GM21447 (cell line): ENCODE results near the gene CATSPER1.
"Not testable (repeated sequence)": the region's sequence is repeated elsewhere in the genome, so short reads cannot be mapped to it uniquely, and the experiment has no call there.

Experiments used
- ATAC-seq: cut with Tn5 transposase; IDR thresholded peaks from one replicate; pipeline ENCODE4 v1.9.1; 2021; ENCODE audit not compliant: unreplicated experiment

Gene CATSPER1

GRCh38 chr11:66051766-66052663 is 25.7 kb upstream of the CATSPER1 start, which contains the start of gene SF3B2:
TSS of gene SF3B2 (plus strand) at chr11:66052364. CDS start at chr11:66052385, 21 bp downstream.
- ATAC-seq, result peak; percentile 96

DNA sequence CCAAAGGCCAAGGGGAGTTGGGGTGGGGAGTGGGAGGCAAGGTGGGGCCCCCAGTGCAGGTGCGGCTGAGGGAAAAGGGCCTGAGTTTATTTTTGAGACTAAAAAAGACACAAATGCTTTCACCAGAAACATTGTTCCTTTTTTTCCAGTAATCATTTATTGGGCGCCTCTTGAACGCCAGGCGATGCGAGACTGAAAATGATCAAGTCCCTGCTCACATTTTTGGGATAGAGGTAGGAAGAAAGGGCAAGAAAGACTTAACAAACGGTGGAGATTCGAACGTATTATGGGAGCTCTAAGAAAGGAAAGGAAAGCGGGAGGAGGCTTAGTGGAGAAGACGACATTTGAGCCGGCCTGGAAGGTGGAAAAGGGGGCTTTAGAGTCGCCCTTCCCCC is 25.1 kb upstream of the CATSPER1 start:
- no peak for ATAC-seq

- ATAC-seq, result no peak
These were observed 24.4 kb upstream of the CATSPER1 start for GRCh38 chr11:66050581-66051231.

- ATAC-seq, result no peak
These were observed 22.5 kb upstream of the CATSPER1 start, which contains the start of gene GAL3ST3 for GRCh38 chr11:66048547-66049323. TSS of gene GAL3ST3 (minus strand) at chr11:66049161. CDS start at chr11:66045415, 3,746 bp downstream.

GRCh38 chr11:66047541-66048365 is 21.5 kb upstream of the CATSPER1 start:
- ATAC-seq, result no peak

DNA sequence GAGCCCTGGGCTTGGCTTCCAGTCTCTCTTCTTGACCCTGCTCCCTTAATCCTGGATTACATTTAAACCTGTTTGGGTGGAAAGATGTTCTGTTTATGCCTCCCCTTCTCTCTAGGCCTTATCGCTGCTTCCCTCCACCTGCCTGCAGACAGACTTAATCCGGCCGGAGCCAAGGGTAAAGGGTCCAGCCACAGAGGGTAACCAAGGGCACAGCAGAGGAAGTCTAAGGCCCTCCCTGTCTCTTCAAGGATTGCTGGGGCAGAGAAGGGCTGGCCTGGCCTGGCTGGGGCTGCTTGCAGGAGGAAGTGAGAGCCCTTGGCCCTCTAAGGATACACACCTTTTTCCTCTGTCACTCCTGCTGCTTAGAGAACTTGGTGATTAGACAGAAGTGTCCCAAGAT is 20.6 kb upstream of the CATSPER1 start:
- ATAC-seq, result no peak

- ATAC-seq, result peak; percentile 75
These were observed 18.9 kb upstream of the CATSPER1 start for GRCh38 chr11:66045177-66045639.

DNA sequence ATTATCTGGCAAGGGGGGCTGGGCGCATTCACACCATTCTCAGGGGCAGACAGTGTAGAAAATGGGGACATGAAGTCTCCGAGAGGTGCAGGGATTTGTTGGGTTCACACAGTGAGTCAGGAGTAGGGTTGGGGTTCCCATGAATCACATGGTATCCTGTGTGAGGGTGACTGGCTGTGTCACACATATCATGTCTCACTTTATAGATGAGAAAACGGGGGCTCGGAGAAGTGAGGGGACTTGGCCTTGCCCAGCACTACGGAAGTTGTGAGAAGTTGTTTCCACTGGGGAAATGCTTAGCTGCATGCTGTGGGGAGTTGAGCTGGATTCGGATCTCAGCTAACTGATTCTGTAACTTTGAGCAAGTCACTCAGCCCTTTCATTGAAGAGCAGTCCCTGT is 18.5 kb upstream of the CATSPER1 start:
- ATAC-seq, result no peak

- ATAC-seq, result no peak
These were observed 17.0 kb upstream of the CATSPER1 start for GRCh38 chr11:66042996-66043906.

GRCh38 chr11:66042227-66042995 is 16.1 kb upstream of the CATSPER1 start:
- no peak for ATAC-seq

DNA sequence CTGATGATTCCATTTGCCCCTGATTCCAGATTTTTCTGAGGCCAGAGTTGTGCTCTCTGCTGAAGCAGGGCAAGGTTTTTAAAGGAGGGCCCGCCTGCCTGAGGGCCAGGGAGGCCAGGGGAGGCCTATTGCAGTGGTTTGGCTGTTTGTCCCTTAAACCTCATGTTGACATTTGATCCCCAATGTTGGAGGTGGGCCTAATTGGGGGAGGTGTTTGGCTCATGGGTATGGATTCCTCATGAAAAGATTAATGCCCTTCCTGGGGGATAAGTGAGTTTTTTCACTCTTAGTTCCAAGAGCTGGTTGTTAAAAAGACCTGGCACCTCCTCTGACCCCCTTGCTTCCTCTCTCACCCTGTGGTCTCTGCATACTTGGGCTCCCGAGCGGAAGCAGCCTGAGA is 13.5 kb upstream of the CATSPER1 start:
- ATAC-seq, result no peak

GRCh38 chr11:66037327-66037726 is 11.0 kb upstream of the CATSPER1 start:
- ATAC-seq, result no peak

- no peak for ATAC-seq
These were observed 10.0 kb upstream of the CATSPER1 start for GRCh38 chr11:66036334-66036710.

GRCh38 chr11:66035653-66036333 is 9.5 kb upstream of the CATSPER1 start:
- no peak for ATAC-seq

DNA sequence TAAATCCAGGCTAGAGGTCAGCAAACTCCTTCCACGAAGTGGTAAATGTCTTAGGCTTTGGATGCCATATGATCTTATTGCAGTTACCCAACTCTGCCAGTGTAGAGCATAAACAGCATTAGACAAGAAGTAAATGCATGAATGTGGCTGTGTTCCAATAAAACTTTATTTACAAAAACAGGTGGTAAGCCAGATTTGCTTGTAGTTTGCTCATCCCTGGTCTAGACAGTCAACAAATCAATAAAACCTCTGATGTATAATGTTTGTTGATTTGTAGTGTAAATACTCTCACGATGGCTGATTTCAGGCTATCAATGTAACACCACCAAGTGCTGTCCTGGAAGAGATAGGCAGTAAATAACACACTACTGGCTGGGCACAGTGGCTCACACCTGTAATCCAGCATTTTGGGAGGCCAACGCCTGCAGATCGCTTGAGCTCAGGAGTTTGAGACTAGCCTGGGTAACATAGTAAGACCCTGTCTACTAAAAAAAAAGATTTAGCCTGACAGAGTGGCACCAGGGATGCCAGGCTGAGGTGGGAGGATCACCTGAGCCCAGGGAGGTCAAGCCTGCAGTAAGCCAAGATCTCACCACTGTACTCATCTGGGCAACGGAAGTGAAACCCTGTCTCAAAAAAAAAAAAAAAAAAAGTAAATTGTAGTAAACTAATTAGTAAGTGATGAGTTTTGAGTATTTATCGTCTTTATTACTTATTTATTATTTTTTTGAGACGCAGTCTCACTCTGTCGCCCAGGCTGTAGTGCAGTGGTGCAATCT is 6.9 kb upstream of the CATSPER1 start:
- no peak for ATAC-seq

DNA sequence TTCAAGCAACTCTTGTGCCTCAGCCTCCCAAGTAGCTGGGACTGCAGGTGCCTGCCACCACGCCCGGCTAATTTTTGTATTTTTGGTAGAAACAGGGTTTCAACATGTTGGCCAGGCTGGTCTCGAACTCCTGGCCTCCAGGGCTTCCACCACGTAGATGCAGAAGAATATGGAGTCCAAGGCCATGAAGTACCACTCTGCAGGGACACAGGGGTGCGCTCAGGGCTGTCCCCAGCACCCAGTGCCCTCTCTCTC is 3.2 kb downstream of the CATSPER1 start:
- not testable (repeated sequence) for ATAC-seq

- ATAC-seq, result no peak
These were observed 3.7 kb downstream of the CATSPER1 start for GRCh38 chr11:66022401-66023185.
